HCT116 (cell line): Measurements from ENCODE around the gene RALGPS2. TPM values are rescaled to one million over a fixed set of nuclear protein-coding genes. Genes with fewer than 3 reads are reported as not detected.

Experiments used
- ATAC-seq: fragments of 200-7000 bp; cut with Tn5 transposase; 2 replicates; pipeline ENCODE4 v1.9.1; 2020; ENCODE audit warnings: mild to moderate bottlenecking, moderate library complexity
- BruUV-seq: library from RNA; stranded (reverse); fragments of 400-500 nt; replicated peaks from 2 replicates; lab custom pipeline; 2021; lab: Mats Ljungman, UMichigan
- CTCF ChIA-PET: fragments of 300-600 bp; sonication (Branson Sonifier 250); formaldehyde crosslinking; loops from one replicate; lab custom pipeline; 2021; ENCODE audit warnings: antibody characterized with exemption; lab: Charles Lee
- POLR2A ChIA-PET: fragments of 300-600, 350-600 bp; sonication (Branson Sonifier 250); formaldehyde crosslinking; loops from one replicate; lab custom pipeline; 2021; ENCODE audit warnings: antibody characterized with exemption; lab: Charles Lee
- RAD21 ChIA-PET, 2 experiments: fragments of 300-600 bp; sonication (Branson Sonifier 250); formaldehyde crosslinking; loops; one replicate each; lab custom pipeline; 2023; ENCODE audit warnings: low total read pairs in 2 of 2; ENCODE audit not compliant: uncharacterized antibody in 2 of 2, unreplicated experiment in 2 of 2, low non-redundant PET in 1 of 2; lab: Charles Lee
- DNase-seq: peaks from one replicate; pipeline ENCODE4 v3.0.0-alpha.2; 2010; ENCODE audit warnings: low read depth, low spot score
- H2AFZ ChIP-seq: fragments of 200-600 bp; shearing (Covaris generic), sonication (generic); 2 replicates; pipeline ENCODE4 v1.6.1; 2017; ENCODE audit warnings: low read depth, mixed run types, mixed read lengths, antibody characterized with exemption, low read length; ENCODE audit not compliant: poor library complexity, severe bottlenecking
- H3K27ac ChIP-seq: 2 replicates; pipeline ENCODE4 v1.5.1; 2012; ENCODE audit warnings: low read depth, low read length
- H3K27me3 ChIP-seq: fragments of 200-600 bp; sonication (generic); 2 replicates; pipeline ENCODE4 v1.6.1; 2016; ENCODE audit warnings: mixed run types, low read length, mixed read lengths; ENCODE audit not compliant: insufficient read depth
- H3K36me3 ChIP-seq, 2 experiments: fragments of 200-500 bp in 1 of 2; fragments of 200-600 bp in 1 of 2; sonication (Bioruptor generic) in 1 of 2; sonication (generic) in 1 of 2; 2 replicates each; pipeline versions ENCODE4 v1.5.1 to v1.6.1; 2014 to 2016; ENCODE audit warnings: low read length in 2 of 2, inconsistent platforms in 1 of 2, mixed read lengths in 1 of 2, mixed run types in 1 of 2; ENCODE audit not compliant: insufficient read depth in 2 of 2, control insufficient read depth in 1 of 2
- H3K4me1 ChIP-seq, 2 experiments: fragments of 200-600 bp in 1 of 2; sonication (generic) in 1 of 2; 2 replicates each; pipeline versions ENCODE4 v1.5.1 to v1.6.1; 2012 to 2017; ENCODE audit warnings: low read length in 2 of 2, inconsistent platforms in 1 of 2, mild to moderate bottlenecking in 1 of 2, mixed read lengths in 1 of 2, mixed run types in 1 of 2, moderate library complexity in 1 of 2; ENCODE audit not compliant: insufficient read depth in 2 of 2, control insufficient read depth in 1 of 2
- H3K4me2 ChIP-seq: fragments of 200-600 bp; sonication (generic); 2 replicates; pipeline ENCODE4 v1.6.1; 2017; ENCODE audit warnings: mixed run types, low read length, mixed read lengths
- H3K4me3 ChIP-seq, 2 experiments: fragments of 200-600 bp in 1 of 2; sonication (generic) in 1 of 2; replicated peaks in 1 of 2; 2 replicates each; pipeline ENCODE4 v1.5.1; 2011 to 2016; ENCODE audit warnings: low read length in 2 of 2, control low read depth in 1 of 2, low read depth in 1 of 2, mild to moderate bottlenecking in 1 of 2, mixed read lengths in 1 of 2, mixed run types in 1 of 2
- H3K79me2 ChIP-seq: fragments of 200-600 bp; sonication (generic); 2 replicates; pipeline ENCODE4 v1.6.1; 2017; ENCODE audit warnings: mild to moderate bottlenecking, mixed run types, low read length, moderate library complexity, mixed read lengths; ENCODE audit not compliant: insufficient read depth
- H3K9ac ChIP-seq: fragments of 200-600 bp; sonication (generic); 2 replicates; pipeline ENCODE4 v1.6.1; 2016; ENCODE audit warnings: low read length, mixed read lengths
- H3K9me2 ChIP-seq: fragments of 200-600 bp; sonication (generic), shearing (Covaris generic); 2 replicates; pipeline ENCODE4 v1.6.1; 2017; ENCODE audit warnings: mixed run types, mild to moderate bottlenecking, moderate library complexity; ENCODE audit not compliant: insufficient read depth
- H3K9me3 ChIP-seq, 2 experiments: fragments of 200-500 bp in 1 of 2; fragments of 200-600 bp in 1 of 2; sonication (Bioruptor generic) in 1 of 2; sonication (generic) in 1 of 2; 2 replicates each; pipeline ENCODE4 v1.6.1; 2014 to 2017; ENCODE audit warnings: low read length in 2 of 2, mixed read lengths in 2 of 2, inconsistent platforms in 1 of 2, low read depth in 1 of 2, mild to moderate bottlenecking in 1 of 2, mixed run types in 1 of 2, moderate library complexity in 1 of 2; ENCODE audit not compliant: control insufficient read depth in 1 of 2, insufficient read depth in 1 of 2
- H4K20me1 ChIP-seq: fragments of 200-600 bp; sonication (generic), shearing (Covaris generic); 2 replicates; pipeline ENCODE4 v1.6.1; 2017; ENCODE audit warnings: mixed run types, mild to moderate bottlenecking, moderate library complexity; ENCODE audit not compliant: insufficient read depth
- FOSL1 ChIP-seq: IDR thresholded peaks from 2 replicates; pipeline ENCODE4 v1.6.1; 2012; ENCODE audit warnings: low read depth
- POLR2A ChIP-seq: IDR thresholded peaks from 2 replicates; pipeline ENCODE4 v1.7.0; 2011; ENCODE audit warnings: borderline replicate concordance; ENCODE audit not compliant: insufficient read depth, insufficient read length; ENCODE audit errors: extremely low read depth
- SIN3A ChIP-seq: IDR thresholded peaks from 2 replicates; pipeline ENCODE4 v1.6.1; 2012; ENCODE audit warnings: low read depth
- ZNF274 ChIP-seq: fragments of 200-500 bp; sonication (Bioruptor generic); IDR thresholded peaks from 2 replicates; pipeline ENCODE4 v1.6.1; 2014; ENCODE audit warnings: mild to moderate bottlenecking, low read depth, low read length, inconsistent platforms
- intact Hi-C: fragments of 100-400 bp; cut with micrococcal nuclease; formaldehyde crosslinking; loops from 2 replicates; pipeline ENCODE4 v1.10.0; 2022
- total RNA-seq: library from RNA; stranded (reverse); gene quantifications from one replicate; pipeline ENCODE4 v1.2.1, GENCODE V29; 2021; ENCODE audit not compliant: unreplicated experiment

The RALGPS2 gene
- total RNA-seq, 1 experiment from 2014 or later, result 25.6 TPM

- TF ChIP-seq FOSL1 (0 out of 2 replicates have a peak, but pooled peaks have one; percentile 4), POLR2A (no peak)
- ATAC-seq (no peak), DNase-seq (no peak)
- BruUV-seq, result no TSS peak
- H2AFZ ChIP-seq, result peak overlapping the region; percentile 94
- no peaks in the 10 kb centered on the region for H3K36me3 ChIP-seq
- ChIA-PET CTCF (no interaction called here), POLR2A (no interaction called here), RAD21 (no interaction called here)
- H4K20me1 ChIP-seq, result no peaks in the 10 kb centered on the region
- H3K9ac ChIP-seq, result no peak overlapping the region
- H3K79me2 ChIP-seq, result no peaks in the 10 kb centered on the region
- H3K4me1 ChIP-seq, result peaks cover 32 to 49% of the 10 kb centered on the region in 2 experiments
- no peak overlapping the region for H3K4me3 ChIP-seq
- H3K27ac ChIP-seq, result no peak overlapping the region
- intact Hi-C loops, result no loop called here
- H3K9me2 ChIP-seq, result no peaks in the 10 kb centered on the region
- no peaks in the 10 kb centered on the region for H3K9me3 ChIP-seq
- no peaks in the 10 kb centered on the region for H3K27me3 ChIP-seq
- peak overlapping the region; percentile 42; the same call in 1 of the 2 replicates for H3K4me2 ChIP-seq
Measured at GRCh38 chr1:178682429-178682828, 42.6 kb upstream of the RALGPS2 start.

- Histone ChIP-seq H3K27me3 (no peaks in the 10 kb centered on the region), H3K9me3 (no peaks in the 10 kb centered on the region), H3K9ac (no peak overlapping the region), H3K4me3 (no peak overlapping the region), H3K4me1 (peaks cover 32 to 49% of the 10 kb centered on the region in 2 experiments), H3K4me2 (peak overlapping the region; percentile 42; the same call in 1 of the 2 replicates), H4K20me1 (no peaks in the 10 kb centered on the region), H3K36me3 (no peaks in the 10 kb centered on the region), H3K27ac (no peak overlapping the region), H3K79me2 (no peaks in the 10 kb centered on the region), H2AFZ (peak overlapping the region; percentile 94), H3K9me2 (no peaks in the 10 kb centered on the region)
- ChIA-PET RAD21 (no interaction called here), CTCF (no interaction called here), POLR2A (no interaction called here)
- no peak for DNase-seq
- TF ChIP-seq SIN3A (no peak), ZNF274 (no peak)
- ATAC-seq, result no peak
- no TSS peak for BruUV-seq
- intact Hi-C loops, result no loop called here
Measured at GRCh38 chr1:178682886-178683285, 42.2 kb upstream of the RALGPS2 start.
